Stimulated activated naive CD8-positive, alpha-beta T cell treated with anti-CD3 and anti-CD28 coated beads, Interleukin-15, amount 100 ng/mL, for 72 hours (primary cell): ENCODE data around the gene NIPSNAP3A.

Source experiments
- ATAC-seq: fragments of 150-1000 bp; cut with Tn5 transposase; 2 replicates; pipeline ENCODE4 v1.10.0; 2021; ENCODE audit warnings: mild to moderate bottlenecking, moderate library complexity
- DNase-seq, 2 donors: peaks; one replicate each; pipeline ENCODE4 v3.0.0; 2021 to 2022
- H3K27ac Mint-ChIP-seq, 2 donors: one replicate each; pipeline ENCODE4 v1.8.0; 2022; ENCODE audit warnings: mild to moderate bottlenecking in 2 of 2, mixed read lengths in 2 of 2, moderate library complexity in 2 of 2
- H3K27me3 Mint-ChIP-seq: one replicate; pipeline ENCODE4 v1.8.0; 2022; ENCODE audit warnings: mixed read lengths
- H3K4me1 Mint-ChIP-seq: one replicate; pipeline ENCODE4 v1.8.0; 2022; ENCODE audit warnings: mild to moderate bottlenecking, mixed read lengths
- H3K4me3 Mint-ChIP-seq, 2 donors: one replicate each; pipeline ENCODE4 v1.8.0; 2022; ENCODE audit warnings: mild to moderate bottlenecking in 2 of 2, mixed read lengths in 2 of 2, moderate library complexity in 1 of 2
- H3K9me3 Mint-ChIP-seq, 2 donors: one replicate each; pipeline ENCODE4 v1.8.0; 2022; ENCODE audit warnings: mixed read lengths in 2 of 2

NIPSNAP3A gene

DNA sequence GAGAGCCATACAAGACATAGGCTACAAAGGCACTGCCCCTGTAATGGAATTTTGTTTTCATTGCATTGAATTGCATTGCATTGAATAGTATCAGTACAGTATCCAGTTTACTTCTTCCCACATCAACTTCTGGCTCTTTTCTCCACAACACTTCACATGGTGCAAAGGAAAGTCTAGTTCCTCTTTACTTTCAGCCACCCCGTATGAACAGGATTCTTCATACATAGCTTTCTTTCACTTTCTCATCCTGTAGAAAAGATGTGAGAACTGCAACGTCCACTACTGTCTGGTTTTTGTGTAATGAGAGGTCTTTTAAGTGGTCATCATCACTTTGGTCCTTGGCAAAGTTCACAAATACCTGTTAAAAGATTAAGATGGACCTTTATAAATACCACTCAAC, 36.6 kb downstream of the NIPSNAP3A start:
- no peak for ATAC-seq
- no peak overlapping the region for H3K27ac Mint-ChIP-seq
- DNase-seq, result no peak
- no peak overlapping the region for H3K4me3 Mint-ChIP-seq
- no peaks in the 10 kb centered on the region for H3K27me3 Mint-ChIP-seq
- H3K9me3 Mint-ChIP-seq, result no peaks in the 10 kb centered on the region
- no peaks in the 10 kb centered on the region for H3K4me1 Mint-ChIP-seq

DNA sequence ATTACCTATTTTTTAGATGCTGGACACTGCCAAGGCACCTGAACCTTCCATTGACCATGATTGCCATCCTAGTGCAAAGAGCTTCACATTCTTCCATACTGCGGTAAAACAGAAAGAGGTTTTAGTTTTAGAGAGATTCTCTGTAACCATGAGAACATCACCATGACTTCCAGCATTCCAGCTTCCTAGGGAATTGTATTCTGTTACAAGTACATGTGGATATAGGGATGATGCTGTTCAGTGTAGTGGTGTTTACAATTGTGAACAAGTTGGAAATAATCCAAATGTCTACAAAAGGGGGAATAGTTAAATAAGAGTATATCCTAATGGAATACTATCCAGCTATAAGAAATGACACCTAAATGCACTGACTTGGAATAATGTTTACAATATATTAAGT, 38.8 kb downstream of the NIPSNAP3A start:
- Mint-ChIP-seq H3K9me3 (no peaks in the 10 kb centered on the region), H3K4me1 (no peaks in the 10 kb centered on the region), H3K4me3 (no peak overlapping the region), H3K27ac (peak overlapping the region in 1 of 2 donors; percentile 12), H3K27me3 (no peaks in the 10 kb centered on the region)
- no peak for ATAC-seq
- DNase-seq, result no peak

DNA sequence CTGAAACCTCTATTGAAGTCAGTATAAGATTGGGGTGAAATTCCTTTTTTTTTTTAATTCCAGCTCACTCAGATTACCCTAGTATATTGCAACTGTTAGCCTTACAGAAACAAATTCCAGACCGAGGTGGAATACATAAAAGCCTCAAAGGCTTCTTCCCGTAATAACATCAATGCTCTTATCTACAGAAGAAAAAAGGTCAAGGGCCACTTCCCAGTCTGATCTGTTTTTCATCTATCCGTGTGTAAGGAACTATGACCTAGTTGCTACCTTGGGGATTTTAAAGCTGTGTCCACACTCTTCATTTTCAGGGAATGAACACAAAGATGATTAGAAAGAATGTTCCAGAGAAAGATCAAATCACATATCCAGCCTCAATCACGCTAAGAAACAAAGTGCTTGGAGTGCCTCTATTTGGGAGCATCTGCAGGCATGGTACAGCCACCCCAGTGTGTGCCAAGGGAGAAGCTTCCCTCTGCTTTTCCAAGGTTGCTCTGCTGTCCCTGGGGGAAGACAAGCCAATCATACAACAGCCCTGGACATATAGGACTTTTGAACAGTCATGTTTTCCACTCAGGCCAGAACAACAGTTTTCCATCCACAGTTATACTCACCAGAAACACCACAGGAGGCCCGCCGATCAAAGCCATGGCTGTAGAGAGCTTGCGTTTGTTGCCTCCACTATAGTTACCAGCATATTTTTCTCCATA, 40.0 kb downstream of the NIPSNAP3A start:
- no peaks in the 10 kb centered on the region for H3K27me3 Mint-ChIP-seq
- H3K4me3 Mint-ChIP-seq, result no peak overlapping the region
- no peaks in the 10 kb centered on the region for H3K4me1 Mint-ChIP-seq
- H3K9me3 Mint-ChIP-seq, result no peaks in the 10 kb centered on the region
- DNase-seq (no peak), ATAC-seq (no peak)
- no peak overlapping the region for H3K27ac Mint-ChIP-seq

DNA sequence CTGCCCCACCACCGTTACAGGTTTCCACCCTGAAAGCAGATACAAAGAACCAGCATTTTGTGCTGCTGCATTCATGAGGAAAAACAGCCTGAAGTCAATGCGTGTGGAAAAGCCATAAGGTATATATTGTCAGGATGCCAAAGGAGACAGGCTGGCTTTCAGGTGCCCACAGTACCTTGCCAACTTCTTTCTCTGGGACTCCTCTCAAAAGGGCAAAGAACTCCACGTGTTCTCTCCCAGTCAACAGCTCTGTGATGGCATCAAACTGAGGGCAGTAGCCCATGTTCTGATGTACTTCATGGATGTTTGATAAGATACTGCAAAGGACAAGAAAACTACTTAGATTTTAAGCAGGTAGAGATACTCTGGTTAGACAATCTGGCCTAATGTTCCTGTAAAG, 40.8 kb downstream of the NIPSNAP3A start:
- no peak for ATAC-seq
- H3K4me1 Mint-ChIP-seq, result no peaks in the 10 kb centered on the region
- DNase-seq, result no peak
- H3K27me3 Mint-ChIP-seq, result no peaks in the 10 kb centered on the region
- H3K27ac Mint-ChIP-seq, result no peak overlapping the region
- H3K9me3 Mint-ChIP-seq, result no peaks in the 10 kb centered on the region
- H3K4me3 Mint-ChIP-seq, result no peak overlapping the region

DNA sequence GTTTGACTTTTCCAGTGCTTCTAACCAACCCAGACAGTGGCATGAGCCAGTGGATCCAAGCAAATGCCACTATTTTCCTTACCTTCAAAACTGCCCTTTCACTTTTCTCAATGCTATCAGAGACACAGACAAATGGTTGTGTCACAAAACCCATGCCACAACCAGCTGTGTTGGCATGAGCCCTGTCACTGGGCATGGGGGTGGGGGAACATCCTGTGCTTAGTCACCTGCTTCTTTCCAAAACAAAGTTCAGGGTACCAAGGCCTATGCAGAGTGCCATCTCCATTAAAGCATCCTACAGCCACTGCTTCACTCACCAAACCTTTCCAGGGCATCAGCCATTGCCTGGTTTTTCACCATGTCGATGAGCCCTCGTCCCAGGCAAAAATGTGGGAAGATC, 46.6 kb downstream of the NIPSNAP3A start:
- Mint-ChIP-seq H3K4me1 (no peaks in the 10 kb centered on the region), H3K9me3 (no peaks in the 10 kb centered on the region), H3K27ac (no peak overlapping the region), H3K27me3 (no peaks in the 10 kb centered on the region), H3K4me3 (no peak overlapping the region)
- ATAC-seq (peak; percentile 66), DNase-seq (peak in 1 of 2 donors; percentile 18)

DNA sequence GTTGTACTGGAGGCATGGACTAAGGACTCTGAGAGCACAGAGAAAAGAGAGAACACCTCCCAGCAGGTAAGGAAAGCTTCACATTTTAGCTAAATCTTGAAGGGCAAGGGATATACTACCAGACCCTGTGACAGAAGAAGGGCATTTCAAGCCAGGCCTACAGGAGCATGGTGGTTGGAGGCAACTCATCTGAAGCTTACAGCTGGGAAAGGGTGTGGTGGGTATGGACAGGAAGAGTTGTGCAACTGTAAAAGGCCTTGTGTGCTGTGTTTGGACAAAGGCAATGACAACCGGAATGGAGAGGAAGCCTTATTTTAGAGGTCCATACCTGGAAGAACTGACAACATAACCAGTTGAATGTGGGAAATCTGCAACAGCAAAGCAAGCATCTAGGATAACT, 47.6 kb downstream of the NIPSNAP3A start:
- Mint-ChIP-seq H3K27ac (no peak overlapping the region), H3K9me3 (no peaks in the 10 kb centered on the region), H3K4me1 (no peaks in the 10 kb centered on the region), H3K4me3 (no peak overlapping the region), H3K27me3 (no peaks in the 10 kb centered on the region)
- ATAC-seq (no peak), DNase-seq (no peak)

DNA sequence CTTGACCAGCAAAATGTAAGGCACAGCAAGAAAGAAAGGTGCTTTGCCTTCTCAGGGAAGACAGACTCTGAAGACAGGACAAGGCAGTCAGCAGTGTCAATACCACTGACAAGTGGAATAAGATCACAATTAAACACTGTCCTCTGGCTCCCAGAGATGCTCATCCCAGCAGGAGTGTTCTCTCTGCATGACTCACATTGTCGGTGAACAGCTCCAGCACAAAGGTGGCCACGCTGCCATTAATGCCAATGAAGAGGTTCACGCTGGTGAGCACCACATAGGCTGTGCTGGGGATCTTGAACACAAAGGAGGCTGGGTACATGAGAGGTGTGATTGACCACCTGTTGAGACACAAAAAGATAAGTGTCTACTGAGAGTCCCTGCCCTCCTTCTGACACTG, 48.4 kb downstream of the NIPSNAP3A start:
- H3K27me3 Mint-ChIP-seq, result no peaks in the 10 kb centered on the region
- no peak for ATAC-seq
- H3K27ac Mint-ChIP-seq, result no peak overlapping the region
- H3K4me3 Mint-ChIP-seq, result no peak overlapping the region
- H3K9me3 Mint-ChIP-seq, result no peaks in the 10 kb centered on the region
- no peak for DNase-seq
- no peaks in the 10 kb centered on the region for H3K4me1 Mint-ChIP-seq

DNA sequence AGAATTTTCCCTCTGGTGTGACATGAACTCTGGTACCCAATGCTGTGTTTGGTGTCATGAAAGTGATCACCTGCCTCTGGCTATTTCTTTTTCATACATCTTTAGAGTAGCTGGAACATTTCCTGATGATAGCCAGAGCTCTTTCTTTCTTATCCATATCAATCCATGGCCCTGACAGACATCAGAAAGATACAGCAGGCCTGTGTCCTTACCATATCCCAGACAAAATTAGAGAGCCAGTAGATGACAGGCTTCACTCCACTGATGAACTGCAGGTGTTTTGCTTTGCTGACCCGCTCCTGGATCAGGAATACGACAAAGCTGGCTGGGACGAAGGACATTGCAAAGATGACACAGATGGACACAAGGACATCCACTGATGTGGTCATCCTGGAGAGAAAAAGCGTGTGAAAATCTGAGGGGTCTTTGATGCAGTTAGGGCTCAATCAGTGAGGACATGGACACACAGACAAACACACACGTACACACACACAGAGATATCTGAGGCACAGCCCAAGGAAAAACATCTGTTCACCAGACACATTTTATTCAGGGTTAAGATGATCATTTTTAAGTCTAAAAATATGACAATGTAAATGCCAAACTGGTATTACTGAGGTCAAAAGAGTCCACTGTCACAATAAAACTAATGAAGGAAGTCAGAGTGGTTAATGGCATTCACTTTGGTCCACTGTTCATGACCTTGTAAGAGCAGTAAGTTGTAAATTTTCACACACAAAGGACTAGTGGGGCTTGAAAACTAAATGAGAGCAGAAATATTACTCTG, 50.9 kb downstream of the NIPSNAP3A start:
- ATAC-seq, result no peak
- H3K27me3 Mint-ChIP-seq, result no peaks in the 10 kb centered on the region
- DNase-seq, result no peak
- no peaks in the 10 kb centered on the region for H3K9me3 Mint-ChIP-seq
- no peak overlapping the region for H3K4me3 Mint-ChIP-seq
- peak overlapping the region; percentile 62 to 65 for H3K27ac Mint-ChIP-seq
- no peaks in the 10 kb centered on the region for H3K4me1 Mint-ChIP-seq

DNA sequence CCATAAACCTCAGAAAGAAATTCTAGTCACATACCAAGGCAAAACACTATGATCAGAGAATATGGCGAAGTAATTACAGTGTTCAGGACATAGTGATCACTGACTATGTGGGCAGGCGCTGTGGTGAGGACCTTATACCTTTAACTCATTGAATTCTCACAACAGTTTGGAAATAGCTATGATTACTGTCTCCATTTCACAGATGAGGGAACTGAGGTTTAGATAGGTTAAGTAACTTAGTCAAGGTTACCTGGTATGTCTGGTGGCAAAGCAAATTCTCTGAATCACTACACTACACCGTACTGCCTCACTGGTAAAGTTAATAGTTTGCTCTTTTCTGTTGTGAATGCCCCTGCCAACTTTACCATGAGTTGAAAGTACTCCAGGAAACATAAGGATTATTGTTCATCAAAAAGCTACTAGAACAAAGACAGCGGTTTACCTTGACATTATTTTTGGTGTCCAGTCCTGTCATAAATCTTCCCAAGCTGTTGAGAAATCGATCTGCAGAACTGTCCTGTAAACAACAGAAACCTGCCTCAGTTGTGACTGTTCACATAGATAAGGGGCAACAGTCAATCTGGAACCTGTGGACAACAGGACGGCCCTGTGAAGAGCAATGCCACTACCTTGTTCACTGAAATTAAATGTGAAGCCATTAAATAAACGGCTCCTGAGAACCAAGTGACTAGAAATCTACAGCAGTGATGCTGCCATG, 52.7 kb downstream of the NIPSNAP3A start:
- no peak overlapping the region for H3K4me3 Mint-ChIP-seq
- peak overlapping the region in 1 of 2 donors; percentile 63 for H3K27ac Mint-ChIP-seq
- no peak for ATAC-seq
- no peaks in the 10 kb centered on the region for H3K9me3 Mint-ChIP-seq
- no peaks in the 10 kb centered on the region for H3K27me3 Mint-ChIP-seq
- H3K4me1 Mint-ChIP-seq, result no peaks in the 10 kb centered on the region
- no peak for DNase-seq

DNA sequence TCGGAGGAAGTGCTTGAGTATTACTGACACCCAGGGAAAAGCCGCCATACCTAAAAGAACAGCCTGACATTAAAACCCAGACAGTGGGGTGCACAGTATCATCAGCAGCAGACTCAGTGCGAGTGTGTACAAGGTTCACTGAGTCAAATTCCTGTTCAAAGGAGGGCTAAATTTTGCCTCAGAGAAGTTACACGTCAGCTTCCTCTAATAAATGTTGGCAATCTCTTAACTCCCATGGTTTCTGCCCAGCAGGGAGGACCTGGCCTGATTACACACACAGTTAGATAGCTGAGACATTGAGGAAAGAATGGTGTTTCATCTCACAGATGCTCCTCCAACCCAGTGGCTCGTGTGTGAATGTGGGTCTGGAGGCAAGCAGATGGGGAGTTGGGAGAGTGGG, 54.6 kb downstream of the NIPSNAP3A start:
- H3K9me3 Mint-ChIP-seq, result no peaks in the 10 kb centered on the region
- ATAC-seq, result no peak
- H3K4me3 Mint-ChIP-seq, result no peak overlapping the region
- no peaks in the 10 kb centered on the region for H3K27me3 Mint-ChIP-seq
- H3K4me1 Mint-ChIP-seq, result no peaks in the 10 kb centered on the region
- H3K27ac Mint-ChIP-seq, result peak overlapping the region in 1 of 2 donors; percentile 69
- no peak for DNase-seq

DNA sequence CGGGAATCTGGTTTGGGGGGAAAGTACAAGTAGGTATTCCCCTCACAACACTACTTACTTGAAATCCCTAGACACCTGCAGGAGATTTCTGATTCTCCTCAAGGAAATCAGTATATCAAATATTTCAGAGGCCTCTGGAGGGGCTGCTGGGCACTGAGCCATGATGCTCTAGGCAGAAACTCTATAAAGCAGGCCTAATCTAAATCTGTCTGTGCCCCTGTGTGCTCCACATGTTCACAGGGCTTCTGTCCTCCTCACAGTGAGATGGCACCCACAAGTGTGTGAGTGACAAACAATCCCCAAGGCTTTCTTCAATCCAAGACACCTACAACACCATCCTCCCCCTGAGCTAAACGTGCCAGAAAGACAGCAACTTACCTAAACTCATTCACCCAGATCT, 55.4 kb downstream of the NIPSNAP3A start:
- H3K4me1 Mint-ChIP-seq, result no peaks in the 10 kb centered on the region
- DNase-seq (no peak), ATAC-seq (no peak)
- no peaks in the 10 kb centered on the region for H3K9me3 Mint-ChIP-seq
- peak overlapping the region in 1 of 2 donors; percentile 68 for H3K27ac Mint-ChIP-seq
- H3K27me3 Mint-ChIP-seq, result no peaks in the 10 kb centered on the region
- H3K4me3 Mint-ChIP-seq, result no peak overlapping the region

DNA sequence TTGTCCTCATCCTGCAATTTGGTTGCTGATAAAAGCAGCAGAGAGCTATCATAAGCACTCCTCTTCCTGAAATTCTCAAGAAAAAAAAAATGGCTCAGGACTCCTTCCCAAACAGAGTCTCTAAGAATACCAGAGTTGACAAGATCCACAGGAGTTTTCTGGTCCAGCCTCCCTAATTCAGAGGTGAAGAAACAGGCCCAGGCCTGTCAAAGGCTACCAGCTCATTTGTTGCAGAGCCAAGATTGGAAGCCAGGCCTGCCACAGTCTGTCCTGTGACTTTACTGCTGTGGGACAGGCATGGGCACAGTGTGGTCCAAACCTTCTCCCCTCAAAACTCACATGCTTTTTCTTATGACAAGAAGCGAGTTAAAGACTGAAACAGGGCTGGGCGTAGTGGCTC, 58.0 kb downstream of the NIPSNAP3A start:
- DNase-seq, result no peak
- Mint-ChIP-seq H3K4me3 (no peak overlapping the region), H3K9me3 (no peaks in the 10 kb centered on the region), H3K27ac (no peak overlapping the region), H3K27me3 (no peaks in the 10 kb centered on the region), H3K4me1 (no peaks in the 10 kb centered on the region)
- ATAC-seq, result no peak

DNA sequence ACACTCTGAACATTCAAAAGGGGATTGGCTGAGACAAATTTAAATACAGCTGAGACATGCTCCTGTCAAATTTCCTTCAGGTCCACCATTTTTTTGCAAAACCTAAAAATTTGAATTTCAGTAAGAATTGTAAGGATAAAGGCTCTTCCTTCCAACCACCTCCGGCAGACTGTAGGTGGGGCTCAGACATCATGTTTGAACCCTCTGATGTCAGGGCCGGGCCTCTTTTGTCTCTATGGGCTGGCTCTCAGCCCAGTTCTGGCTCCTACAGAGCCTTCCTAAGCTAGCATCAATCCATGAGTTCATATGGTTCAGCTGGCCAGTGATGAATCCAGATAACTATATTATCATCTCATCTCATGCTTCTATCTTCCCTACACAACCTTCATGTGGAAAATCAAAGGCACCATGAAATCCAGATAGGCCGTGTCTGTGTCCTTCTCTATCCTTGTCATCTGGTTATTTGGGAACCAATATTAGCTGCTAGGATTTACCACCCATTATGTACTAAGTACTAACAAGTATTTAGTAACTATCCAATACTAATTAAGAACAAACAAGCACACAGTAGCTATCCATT, 60.6 kb downstream of the NIPSNAP3A start:
- no peaks in the 10 kb centered on the region for H3K9me3 Mint-ChIP-seq
- ATAC-seq, result no peak
- DNase-seq, result no peak
- H3K27me3 Mint-ChIP-seq, result no peaks in the 10 kb centered on the region
- no peak overlapping the region for H3K27ac Mint-ChIP-seq
- H3K4me3 Mint-ChIP-seq, result no peak overlapping the region
- no peaks in the 10 kb centered on the region for H3K4me1 Mint-ChIP-seq
